ENCODE measurements around the gene AFAP1.

AFAP1 gene

GRCh38 chr4:7956934-7957656 lies 17.4 kb upstream of the AFAP1 start:
- no peak for TF ChIP-seq GLI4 (tag by site-specific recombination; IDR thresholded peaks at IDR 0.05)
- TF ChIP-seq ZNF311 (tag by site-specific recombination; IDR thresholded peaks at IDR 0.05; ENCODE audit: borderline replicate concordance) = no peak
- TF ChIP-seq ZNF341 (tag by site-specific recombination; IDR thresholded peaks at IDR 0.05; ENCODE audit: low read depth) = peak; percentile 57
- no peak for TF ChIP-seq ZNF610 (tag by site-specific recombination; IDR thresholded peaks at IDR 0.05; ENCODE audit: borderline replicate concordance)
- no peaks in the 10 kb centered on the region for H3K9me3 ChIP-seq (ENCODE audit: control insufficient read depth, insufficient read depth, low read depth, low read length)
- H3K4me3 ChIP-seq (ENCODE audit: low read depth, low read length) = no peak overlapping the region
- H3K27ac ChIP-seq (ENCODE audit: extremely low read depth, low read depth, low read length) = no peak overlapping the region
- CTCF ChIA-PET = interaction anchor here (1.1 to 1.3 kb wide), 2 partner anchors 30 to 195 kb away, joined by 3 to 6 read pairs; no protein-coding TSS in a partner anchor
- POLR2A ChIA-PET = no interaction called here
- H3K36me3 ChIP-seq (ENCODE audit: control insufficient read depth in 2 of 2, insufficient read depth in 1 of 2, low read length in 2 of 2) = no peaks in the 10 kb centered on the region
- H3K4me1 ChIP-seq (ENCODE audit: control insufficient read depth, insufficient read depth, low read length) = no peaks in the 10 kb centered on the region

- Histone ChIP-seq H3K27ac (ENCODE audit: extremely low read depth, low read depth, low read length) (no peak overlapping the region), H3K4me3 (ENCODE audit: low read depth, low read length) (no peak overlapping the region), H3K9me3 (ENCODE audit: control insufficient read depth, insufficient read depth, low read depth, low read length) (no peaks in the 10 kb centered on the region), H3K36me3 (ENCODE audit: control insufficient read depth in 2 of 2, insufficient read depth in 1 of 2, low read length in 2 of 2) (no peaks in the 10 kb centered on the region), H3K4me1 (ENCODE audit: control insufficient read depth, insufficient read depth, low read length) (no peaks in the 10 kb centered on the region)
- CTCF ChIA-PET = interaction anchor here (1.3 kb wide), 1 partner anchor 31 kb away, joined by 6 read pairs; no protein-coding TSS in a partner anchor
- POLR2A ChIA-PET = no interaction called here
- TF ChIP-seq ZBTB48 (tag by site-specific recombination; IDR thresholded peaks at IDR 0.05) (no peak), SP2 (tag by site-specific recombination; IDR thresholded peaks at IDR 0.05) (no peak), KLF7 (tag by site-specific recombination; IDR thresholded peaks at IDR 0.05; ENCODE audit: borderline replicate concordance) (no peak), ZNF350 (tag by site-specific recombination; IDR thresholded peaks at IDR 0.05) (no peak), ZNF391 (tag by site-specific recombination; IDR thresholded peaks at IDR 0.05; ENCODE audit: borderline replicate concordance, low read depth) (no peak), ZBTB44 (tag by site-specific recombination; IDR thresholded peaks at IDR 0.05) (no peak), SP7 (tag by site-specific recombination; IDR thresholded peaks at IDR 0.05) (no peak), ZNF623 (tag by site-specific recombination; IDR thresholded peaks at IDR 0.05) (no peak), ZNF335 (tag by site-specific recombination; conservative IDR thresholded peaks at IDR 0.05) (no peak), ZNF157 (tag by site-specific recombination; IDR thresholded peaks at IDR 0.05) (no peak), HOXC10 (CRISPR knock-in tag; IDR thresholded peaks at IDR 0.05) (no peak), ZBTB20 (tag by site-specific recombination; IDR thresholded peaks at IDR 0.05) (no peak)
These were observed 16.7 kb upstream of the AFAP1 start for GRCh38 chr4:7956270-7956808.

GRCh38 chr4:7955393-7955792 lies 15.7 kb upstream of the AFAP1 start:
- no peaks in the 10 kb centered on the region for H3K9me3 ChIP-seq (ENCODE audit: control insufficient read depth, insufficient read depth, low read depth, low read length)
- TF ChIP-seq ZNF449 (tag by site-specific recombination; IDR thresholded peaks at IDR 0.05) (no peak), SCRT2 (tag by site-specific recombination; IDR thresholded peaks at IDR 0.05) (no peak), TRIM28 (IDR thresholded peaks at IDR 0.05; ENCODE audit: borderline replicate concordance, low read length) (no peak), WT1 (tag by site-specific recombination; IDR thresholded peaks at IDR 0.05) (no peak), ZNF426 (tag by site-specific recombination; IDR thresholded peaks at IDR 0.05) (no peak), ZNF561 (tag by site-specific recombination; IDR thresholded peaks at IDR 0.05; ENCODE audit: borderline replicate concordance) (no peak), ZNF174 (tag by site-specific recombination; IDR thresholded peaks at IDR 0.05) (no peak), ZBTB10 (tag by site-specific recombination; IDR thresholded peaks at IDR 0.05) (no peak), ZBTB44 (tag by site-specific recombination; IDR thresholded peaks at IDR 0.05) (no peak), ZNF175 (tag by site-specific recombination; IDR thresholded peaks at IDR 0.05) (no peak)

More at GRCh38 chr4:7955393-7955792, 15.7 kb upstream of the AFAP1 start:
- ChIA-PET POLR2A (interaction anchor here (0.6 kb wide), 1 partner anchor 126 kb away, joined by 4 read pairs; no protein-coding TSS in a partner anchor), CTCF (no interaction called here)
- no peak overlapping the region for H3K27ac ChIP-seq (ENCODE audit: extremely low read depth, low read depth, low read length)
- no peaks in the 10 kb centered on the region for H3K4me1 ChIP-seq (ENCODE audit: control insufficient read depth, insufficient read depth, low read length)
- H3K36me3 ChIP-seq (ENCODE audit: control insufficient read depth in 2 of 2, insufficient read depth in 1 of 2, low read length in 2 of 2) = no peaks in the 10 kb centered on the region
- no peak overlapping the region for H3K4me3 ChIP-seq (ENCODE audit: low read depth, low read length)
